DLD1 (cell line): Measurements from ENCODE around the gene SEC16A.
"Not testable (repeated sequence)": the region's sequence is repeated elsewhere in the genome, so short reads cannot be mapped to it uniquely, and the experiment has no call there.

Experiments
- in situ Hi-C: cut with HindIII; loops from 2 replicates; pipeline ENCODE4 v1.10.0; 2017; ENCODE audit warnings: low sequenced_read_pairs

The SEC16A gene

DNA sequence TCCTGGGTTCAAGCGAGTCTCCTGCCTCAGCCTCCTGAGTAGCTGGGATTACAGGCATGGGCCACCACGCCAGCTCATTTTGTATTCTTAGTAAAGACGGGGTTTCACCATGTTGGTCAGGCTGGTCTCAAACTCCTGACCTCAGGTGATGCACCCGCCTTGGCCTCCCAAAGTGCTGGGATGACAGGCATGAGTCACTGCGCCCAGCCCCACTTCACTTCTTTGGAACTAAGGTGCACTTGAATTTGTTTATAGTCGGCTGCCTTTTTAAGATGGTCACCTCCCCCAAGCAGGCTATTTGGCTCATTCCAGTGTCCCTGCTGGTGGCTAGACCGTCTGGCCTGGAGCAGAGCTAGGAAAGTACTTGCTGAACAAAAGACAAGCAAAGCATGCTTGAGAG lies 57.5 kb downstream of the SEC16A start:
- in situ Hi-C loops: not testable (repeated sequence)

DNA sequence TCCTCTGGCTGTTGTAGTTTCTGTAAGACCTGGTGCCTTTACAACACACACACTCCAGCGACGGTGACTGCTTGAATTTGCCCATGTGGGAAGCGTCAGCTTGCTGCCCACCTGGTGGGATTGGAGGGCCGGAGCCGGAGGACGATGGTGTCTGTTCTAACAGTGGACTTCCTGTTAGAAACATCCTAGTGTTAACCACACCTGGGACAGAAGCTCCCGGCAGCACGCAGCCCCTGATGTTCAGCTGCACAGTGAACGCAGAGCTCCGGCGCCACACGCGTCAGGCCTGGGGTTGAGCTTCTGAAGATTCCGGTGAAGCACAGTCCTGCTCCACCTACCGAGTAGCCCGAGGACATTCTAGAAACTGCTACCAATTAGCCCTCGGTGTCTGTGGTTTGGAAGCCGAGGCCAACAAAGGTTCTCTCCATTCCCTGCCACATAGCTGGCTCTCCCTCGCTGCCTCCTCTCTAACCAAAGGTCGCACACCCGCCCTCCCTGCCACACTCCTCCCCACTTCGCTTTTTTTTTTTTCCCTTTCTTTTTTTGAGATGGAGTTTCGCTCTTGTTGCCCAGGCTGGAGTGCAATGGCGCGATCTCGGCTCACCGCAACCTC lies 58.0 kb downstream of the SEC16A start:
- in situ Hi-C loops: no loop called here

DNA sequence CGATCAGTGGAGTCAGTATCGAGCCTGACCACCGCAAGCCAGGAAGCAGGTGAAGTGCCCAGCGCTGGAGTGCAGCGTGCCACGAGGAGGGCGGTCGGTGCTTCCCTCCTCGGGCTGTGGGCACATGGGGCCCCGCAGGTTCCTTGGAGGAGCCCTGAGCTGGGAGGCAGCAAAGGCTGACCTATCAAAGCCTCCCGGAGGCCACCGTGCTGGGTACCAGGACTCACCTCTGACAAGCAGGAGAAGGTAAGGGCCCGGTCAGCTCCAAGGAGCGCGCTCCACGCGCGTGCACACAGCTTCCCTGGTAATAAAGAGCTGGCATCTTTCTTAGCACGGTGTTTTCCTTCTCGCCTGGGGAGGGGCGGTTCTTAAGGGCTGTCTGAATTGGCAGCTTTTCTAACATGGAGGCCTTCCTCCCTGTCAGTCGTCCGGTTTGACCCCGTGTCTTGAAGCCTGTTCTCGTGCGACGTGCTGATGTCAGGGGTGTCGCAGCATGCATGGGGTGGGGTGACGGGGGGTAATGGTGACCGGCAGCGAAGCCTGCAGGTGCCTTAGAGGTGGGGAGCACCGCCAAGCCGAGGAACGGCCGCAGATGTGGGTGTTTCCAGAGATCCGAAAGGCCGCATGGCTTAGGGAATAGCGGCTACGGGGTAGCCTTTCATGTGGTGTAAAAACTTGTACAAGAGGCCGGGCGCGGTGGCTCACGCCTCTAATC lies 59.3 kb downstream of the SEC16A start:
- in situ Hi-C loops: no loop called here

DNA sequence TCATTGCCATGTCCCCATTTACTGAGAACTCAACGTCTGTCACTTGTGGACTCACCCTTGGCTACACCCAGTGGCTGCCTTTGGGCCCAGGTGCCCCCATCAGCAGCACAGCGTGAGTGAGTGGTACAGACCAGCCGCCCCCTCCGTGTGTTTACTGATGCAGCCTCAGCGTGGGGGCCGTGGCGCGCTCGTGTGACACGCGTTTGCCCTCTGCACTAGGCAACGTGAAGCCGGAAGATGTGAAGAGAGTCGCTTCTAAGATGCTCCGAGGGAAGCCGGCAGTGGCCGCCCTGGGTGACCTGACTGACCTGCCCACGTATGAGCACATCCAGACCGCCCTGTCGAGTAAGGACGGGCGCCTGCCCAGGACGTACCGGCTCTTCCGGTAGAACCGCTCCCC lies 60.0 kb downstream of the SEC16A start:
- in situ Hi-C loops: no loop called here

DNA sequence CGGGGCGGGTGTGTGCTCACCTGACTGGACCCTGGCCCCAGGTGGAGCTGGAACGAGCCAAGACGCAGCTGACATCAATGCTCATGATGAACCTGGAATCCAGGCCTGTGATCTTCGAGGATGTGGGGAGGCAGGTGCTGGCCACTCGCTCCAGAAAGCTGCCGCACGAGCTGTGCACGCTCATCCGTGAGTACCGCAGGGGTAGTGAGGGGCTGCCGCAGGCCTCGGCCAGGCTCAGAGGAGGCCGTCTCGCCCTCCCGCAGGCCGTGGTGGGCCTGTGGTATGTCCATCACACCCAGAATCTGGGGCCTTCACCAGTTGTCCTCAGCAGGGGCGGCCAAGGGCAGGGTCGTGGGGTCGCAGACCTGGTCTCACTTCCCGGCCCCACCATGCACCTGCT lies 61.0 kb downstream of the SEC16A start:
- in situ Hi-C loops: no loop called here

DNA sequence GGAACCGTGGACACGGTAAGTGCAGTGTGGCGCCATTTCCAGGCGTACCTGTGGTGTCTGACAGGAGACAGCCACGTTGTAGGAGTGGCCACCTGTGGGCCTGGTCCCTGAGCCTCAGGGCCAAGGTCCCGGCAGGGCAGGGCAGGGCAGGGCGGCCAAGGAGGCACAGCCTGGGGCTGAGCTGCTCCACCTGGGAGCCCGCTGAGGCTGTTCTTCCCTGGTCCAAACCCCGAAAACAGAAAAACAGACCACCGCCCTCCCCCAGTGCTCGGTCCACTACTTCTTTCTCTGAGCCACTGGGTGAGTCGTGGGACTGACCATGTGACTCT lies 63.8 kb downstream of the SEC16A start:
- in situ Hi-C loops: no loop called here

DNA sequence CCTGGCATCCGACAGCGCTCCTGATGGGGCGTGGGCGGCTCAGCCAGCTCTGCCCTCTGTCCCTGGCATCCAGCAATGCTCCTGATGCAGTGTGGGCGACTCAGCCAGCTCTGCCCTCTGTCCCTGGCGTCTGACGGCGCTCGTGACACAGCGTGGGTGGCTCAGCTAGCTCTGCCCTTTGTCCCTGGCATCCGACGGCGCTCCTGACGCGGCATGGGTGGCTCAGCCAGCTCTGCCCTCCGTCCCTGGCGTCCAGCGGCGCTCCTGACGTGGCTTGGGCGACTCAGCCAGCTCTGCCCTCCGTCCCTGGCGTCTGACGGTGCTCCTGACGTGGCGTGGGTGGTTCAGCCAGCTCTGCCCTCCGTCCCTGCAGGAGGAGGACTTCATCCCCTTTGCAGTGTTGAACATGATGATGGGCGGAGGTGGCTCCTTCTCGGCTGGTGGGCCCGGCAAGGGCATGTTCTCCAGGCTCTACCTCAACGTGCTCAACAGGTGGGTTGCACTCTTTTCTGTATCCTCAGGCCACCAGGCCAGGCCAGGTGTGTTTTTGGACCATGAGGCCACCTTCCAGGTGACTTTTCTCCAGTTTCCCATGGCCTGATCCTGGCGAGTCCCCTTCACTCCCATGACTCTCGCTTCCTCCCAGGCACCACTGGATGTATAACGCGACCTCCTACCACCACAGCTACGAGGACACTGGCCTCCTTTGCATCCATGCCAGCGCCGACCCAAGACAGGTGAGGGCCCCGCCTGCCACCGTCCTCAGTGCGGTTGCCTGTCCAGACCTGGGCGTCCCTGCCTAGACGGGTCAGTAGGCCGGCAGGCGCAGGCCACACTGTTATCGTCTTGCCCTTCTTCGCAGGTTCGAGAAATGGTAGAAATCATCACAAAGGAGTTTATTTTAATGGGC lies 64.4 kb downstream of the SEC16A start:
- in situ Hi-C loops: no loop called here

DNA sequence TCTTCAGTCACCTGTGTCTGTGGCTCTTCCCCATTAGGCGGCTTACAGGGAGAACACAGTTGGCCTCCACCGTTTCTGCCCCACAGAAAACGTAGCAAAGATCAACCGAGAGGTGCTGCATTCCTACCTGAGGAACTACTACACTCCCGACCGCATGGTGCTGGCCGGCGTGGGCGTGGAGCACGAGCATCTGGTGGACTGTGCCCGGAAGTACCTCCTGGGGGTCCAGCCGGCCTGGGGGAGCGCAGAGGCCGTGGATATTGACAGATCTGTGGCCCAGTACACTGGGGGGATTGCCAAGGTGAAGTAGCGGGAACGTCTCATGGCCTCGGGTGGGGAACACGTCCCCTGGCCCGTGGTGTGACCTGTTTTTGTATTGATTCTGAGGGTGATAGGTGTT lies 65.9 kb downstream of the SEC16A start:
- in situ Hi-C loops: no loop called here

DNA sequence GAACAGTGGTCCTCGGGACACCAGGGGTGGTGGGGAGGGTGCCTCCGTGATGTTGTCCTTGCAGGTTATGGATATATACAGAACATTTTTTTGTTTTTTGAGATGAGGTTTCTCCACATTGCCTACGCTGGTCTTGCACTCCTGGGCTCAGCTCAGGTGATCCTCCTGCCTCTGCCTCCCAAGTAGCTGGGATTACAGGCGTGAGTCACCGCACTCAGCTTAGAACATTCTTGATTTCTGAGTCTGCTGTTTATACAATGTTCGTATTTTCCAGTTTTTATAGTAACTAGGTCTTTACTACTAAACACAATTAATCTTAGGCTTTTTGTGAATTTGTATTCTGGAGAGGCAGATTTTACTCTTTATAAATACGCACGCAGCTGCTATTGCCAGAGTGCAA lies 66.4 kb downstream of the SEC16A start:
- in situ Hi-C loops: no loop called here

DNA sequence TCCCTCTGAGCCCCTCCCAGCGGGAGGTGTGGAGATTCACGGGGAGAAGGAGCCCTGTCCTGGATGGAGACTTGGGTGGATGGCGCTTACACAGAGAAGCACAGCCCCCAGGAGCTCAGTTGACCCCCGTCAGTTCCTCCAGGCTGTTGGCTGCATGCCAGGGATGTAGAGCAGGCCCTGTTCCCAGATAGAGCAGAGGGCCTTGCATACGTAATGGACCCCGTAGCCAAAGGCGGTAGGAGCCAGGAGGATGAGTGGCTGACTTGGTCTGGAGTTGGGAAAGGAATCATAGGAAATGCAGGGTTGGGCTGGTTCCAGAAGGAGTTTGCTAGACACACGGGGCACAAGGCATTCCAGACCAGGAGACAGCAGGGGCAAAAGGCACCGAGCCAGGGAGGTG lies 69.9 kb downstream of the SEC16A start:
- in situ Hi-C loops: no loop called here

DNA sequence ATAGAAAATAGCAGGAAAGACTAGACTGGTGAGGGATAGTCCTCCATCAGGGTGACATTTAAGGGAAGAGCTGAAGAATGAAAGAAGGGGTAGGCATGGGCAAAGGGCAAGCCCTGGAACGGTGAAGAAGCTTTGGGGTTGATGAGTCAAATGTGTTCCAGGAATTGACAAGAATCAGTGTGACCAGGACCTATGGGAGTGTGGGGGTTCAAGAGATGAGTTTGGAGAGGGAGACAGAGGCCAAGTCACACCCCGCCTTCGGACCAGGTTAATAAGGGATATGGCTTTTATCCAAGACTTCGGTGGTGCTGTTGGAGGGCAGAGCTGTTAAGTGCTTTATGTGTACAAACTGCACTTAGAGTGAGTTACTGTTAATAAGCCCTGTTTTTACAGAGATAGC lies 71.5 kb downstream of the SEC16A start:
- in situ Hi-C loops: no loop called here

DNA sequence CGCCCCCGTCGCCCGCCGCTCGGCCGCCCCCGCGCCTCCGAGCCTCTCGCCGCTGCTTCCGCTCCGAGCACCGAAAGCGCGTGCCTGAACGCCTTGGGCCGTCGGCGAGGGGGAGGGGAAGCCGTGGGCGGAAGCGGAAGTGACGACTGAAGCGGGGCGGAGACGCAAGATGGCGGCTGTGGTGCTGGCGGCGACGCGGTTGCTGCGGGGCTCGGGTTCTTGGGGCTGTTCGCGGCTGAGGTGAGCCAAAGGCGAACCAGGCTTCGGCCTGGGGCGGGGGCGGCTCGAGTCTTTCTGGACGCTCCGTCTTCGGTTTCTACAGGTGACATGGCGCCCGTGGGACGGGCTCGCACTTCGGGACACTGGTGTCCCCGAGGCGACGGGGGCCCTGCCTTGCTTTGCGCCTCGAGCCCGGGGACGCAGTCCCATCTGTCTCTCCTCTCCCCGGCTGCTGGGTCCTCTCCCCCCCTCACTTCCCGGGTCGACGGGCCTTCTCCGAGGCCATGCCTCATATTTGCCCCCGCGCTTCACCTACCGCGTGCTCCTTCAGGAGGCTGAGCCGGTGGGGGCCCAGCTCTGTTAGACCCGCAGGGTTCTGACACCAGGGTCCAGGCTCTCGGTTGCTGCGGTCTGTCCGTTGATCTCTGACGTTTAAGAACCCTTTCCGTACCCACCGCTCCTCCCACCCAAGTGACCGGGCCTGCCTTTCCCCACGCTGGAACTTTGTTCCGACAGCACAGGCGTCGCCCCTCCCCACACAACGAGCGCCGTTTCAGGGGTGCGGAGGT lies 72.1 kb downstream of the SEC16A start, which contains the start of the genes ENTR1 and PMPCA:
Gene ENTR1 (minus strand): TSS at position 115 of the 788 bp plus-strand sequence. CDS start 217 bp downstream, outside the sequence.
Gene PMPCA (plus strand): TSS at position 159 of the 788 bp plus-strand sequence. CDS start 11 bp downstream, at position 170.
- in situ Hi-C loops: no loop called here

DNA sequence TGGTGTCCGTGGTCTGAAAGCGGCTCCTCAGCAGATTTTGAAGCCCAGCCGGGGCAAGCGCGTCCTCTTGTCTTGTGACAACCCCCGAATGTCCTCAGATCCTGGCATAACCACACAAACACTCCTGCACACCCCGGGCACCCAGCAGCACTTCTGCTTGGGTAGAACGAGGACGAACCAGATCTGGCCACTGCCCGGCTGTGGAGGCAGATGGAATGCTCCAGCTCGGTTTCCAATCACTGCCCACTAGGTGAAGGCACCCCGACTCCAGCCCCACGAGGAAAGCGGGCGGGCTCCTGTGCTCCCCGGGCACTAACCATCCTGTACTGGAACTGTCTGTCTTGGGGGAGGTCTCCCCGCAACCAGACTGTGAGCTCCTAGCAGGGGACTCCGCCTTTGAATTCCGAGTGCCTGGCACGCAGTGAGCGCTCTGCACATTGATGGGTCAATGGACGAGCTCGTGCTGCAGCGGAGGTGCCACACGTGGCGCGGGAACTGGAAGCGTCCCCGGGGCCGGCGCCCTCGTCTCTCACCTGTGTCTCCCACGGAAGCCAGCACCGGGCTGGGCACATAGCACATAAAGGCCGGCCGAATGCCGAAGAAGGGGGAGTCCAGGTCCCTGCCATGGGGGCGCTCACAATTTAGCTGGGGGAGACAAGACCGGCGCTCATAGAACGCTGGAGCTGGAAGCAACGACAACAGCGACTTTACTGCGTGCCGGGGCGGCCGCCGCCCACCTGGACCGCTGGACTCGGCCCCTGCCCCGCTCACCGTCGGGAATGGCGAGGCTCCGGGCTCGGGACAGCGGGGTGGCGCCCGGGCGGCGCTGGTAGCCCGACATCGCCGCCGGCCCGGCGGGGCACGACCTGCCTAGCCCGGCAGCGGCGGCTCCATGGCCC lies 73.0 kb downstream of the SEC16A start:
- in situ Hi-C loops: no loop called here

DNA sequence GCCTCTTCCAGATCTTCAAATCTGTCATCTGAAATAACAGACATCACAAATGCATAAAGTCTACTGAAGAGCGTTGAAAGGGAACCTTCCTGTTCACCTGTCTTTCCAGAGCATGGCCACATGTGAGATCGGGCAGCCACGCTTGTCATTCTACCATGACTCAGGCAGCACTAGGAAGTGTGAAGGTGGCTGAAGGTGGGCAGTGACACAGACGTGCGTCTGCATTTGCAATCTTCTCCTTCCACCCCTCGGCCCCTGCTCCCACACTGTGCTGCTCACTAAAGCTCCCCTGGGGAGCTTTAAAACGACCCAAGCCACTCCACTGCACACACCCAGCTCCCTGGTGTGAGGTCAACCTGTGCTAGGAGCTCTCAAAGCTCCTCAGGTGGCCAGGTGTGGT lies 74.9 kb downstream of the SEC16A start:
- in situ Hi-C loops: no loop called here

DNA sequence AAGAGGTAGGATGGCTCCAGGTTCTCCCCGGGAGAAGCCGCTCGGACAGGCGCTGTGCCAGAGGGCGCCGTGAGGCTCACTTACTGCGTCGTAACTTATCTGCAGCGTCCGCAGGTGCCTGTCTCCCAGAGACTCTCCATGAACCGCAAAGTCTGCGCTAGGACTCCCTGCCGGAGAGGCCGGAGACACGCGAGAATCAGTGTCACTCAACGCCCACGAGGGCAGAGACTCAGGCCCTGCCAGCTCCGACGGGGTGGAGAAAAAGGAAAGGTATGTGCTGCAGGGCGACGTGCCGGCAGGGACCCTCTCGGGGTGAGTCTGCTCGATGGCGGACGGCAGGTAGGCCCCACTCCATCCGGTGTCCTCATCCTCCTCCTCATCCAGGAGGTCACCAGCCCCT lies 75.8 kb downstream of the SEC16A start:
- in situ Hi-C loops: not testable (repeated sequence)

DNA sequence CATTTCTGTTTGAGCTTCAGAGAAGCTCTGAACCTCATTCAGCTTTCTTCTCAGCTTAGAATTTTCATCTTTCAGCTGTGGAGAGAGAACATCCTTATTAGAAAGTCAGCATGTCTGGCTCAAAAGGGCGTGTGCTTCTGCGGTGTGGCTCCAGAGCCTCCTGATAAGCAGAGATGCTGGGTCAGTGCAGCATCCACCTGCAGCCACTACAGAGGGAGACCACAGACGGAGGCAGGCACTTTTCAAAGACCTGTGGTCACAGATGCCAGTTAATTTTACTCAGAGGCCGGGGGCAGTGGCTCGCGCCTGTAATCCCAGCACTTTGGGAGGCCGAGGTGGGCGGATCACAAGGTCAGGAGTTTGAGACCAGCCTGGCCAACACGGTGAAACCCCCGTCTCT lies 76.9 kb downstream of the SEC16A start:
- in situ Hi-C loops: not testable (repeated sequence)

DNA sequence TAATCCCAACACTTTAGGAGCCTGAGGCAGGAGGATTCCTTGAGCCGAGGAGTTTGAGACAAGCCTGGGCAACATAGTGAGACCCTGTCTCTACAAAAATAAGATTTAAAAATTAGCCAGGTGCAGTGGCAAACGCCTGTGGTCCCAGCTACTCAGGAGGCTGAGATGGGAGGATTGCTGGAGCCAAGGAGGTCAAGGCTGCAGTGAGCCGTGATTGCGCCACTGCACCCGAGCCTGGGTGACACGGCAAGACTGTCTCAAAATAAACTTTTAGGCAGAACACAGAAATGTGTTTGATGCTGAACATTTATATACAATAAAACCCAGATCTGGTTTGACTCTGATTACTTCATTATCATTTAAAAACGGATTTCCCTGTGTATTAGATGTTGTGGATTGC lies 77.4 kb downstream of the SEC16A start:
- in situ Hi-C loops: no loop called here

DNA sequence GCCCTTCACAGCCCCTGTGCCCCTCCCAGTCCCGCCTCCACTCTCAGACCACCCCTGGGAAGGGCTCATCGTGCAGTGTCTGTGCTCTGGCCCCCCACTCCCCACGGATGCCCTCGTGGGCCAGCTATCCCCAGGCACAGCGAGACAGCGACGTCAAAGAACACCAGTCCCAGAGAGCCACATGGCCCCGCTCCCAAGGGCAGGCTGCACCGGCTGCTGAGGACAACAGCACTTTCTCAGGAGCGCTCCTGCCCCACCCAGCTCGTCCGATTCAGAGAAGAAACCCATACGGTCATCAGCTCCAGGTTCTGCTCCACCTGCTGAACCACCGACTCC lies 78.1 kb downstream of the SEC16A start:
- in situ Hi-C loops: no loop called here

DNA sequence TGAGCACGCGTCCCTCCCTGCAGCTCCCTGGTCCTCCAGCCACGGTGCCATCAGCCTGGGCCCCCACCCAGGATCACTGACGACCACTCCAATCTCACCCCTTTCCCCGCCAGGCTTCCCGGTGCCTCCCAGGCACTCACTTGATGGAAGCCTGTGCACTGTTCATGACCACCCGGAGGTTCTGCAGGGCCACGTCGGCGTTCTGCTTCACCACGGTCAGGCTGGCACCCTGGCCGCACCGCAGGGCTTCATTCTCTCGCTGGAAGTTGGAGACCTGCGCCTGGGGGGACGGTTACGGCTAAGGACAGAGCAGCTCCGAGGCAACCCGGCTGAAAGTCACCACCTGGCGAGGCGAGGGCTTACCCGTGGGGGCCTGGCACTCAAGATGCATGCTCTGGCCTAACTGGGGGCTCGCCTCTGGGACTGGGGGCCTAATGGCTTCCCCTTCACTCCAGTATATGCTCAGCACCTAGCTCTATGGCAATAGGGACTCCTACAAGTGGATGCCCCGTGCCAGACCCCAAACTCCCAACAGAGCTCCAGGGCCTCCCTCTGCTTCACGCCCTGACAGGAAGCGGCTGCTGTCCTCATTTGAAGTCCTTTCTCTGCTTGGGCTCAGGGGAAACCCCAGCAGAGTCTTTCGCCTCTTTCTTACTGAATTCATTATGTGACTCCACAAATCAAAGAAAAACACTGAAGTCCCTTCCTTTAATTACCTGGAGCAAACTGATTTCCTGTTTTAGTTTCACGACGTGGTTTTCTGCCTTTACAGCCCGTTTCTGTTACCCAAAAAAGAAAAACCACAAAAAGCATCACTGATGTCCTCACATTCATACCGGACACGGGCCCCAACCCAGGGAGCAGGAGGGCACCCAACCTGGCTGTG lies 78.7 kb downstream of the SEC16A start:
- in situ Hi-C loops: no loop called here
